WTC11 (cell line): Measurements from ENCODE around the gene FAM124A. TPM values are rescaled to one million over a fixed set of nuclear protein-coding genes. Genes with fewer than 3 reads are reported as not detected.

ENCODE experiments used
- ATAC-seq: fragments of 200-7000 bp; cut with Tn5 transposase; 2 replicates; pipeline ENCODE4 v1.10.0; 2021; ENCODE audit warnings: mild to moderate bottlenecking, moderate library complexity
- CTCF ChIA-PET: fragments of 300-600 bp; sonication (Branson Sonifier 250); formaldehyde crosslinking; loops from one replicate; lab custom pipeline; 2021; ENCODE audit warnings: antibody characterized with exemption; lab: Charles Lee
- POLR2A ChIA-PET: fragments of 350-600 bp; sonication (Branson Sonifier 250); formaldehyde crosslinking; loops from one replicate; lab custom pipeline; 2021; ENCODE audit warnings: antibody characterized with exemption; lab: Charles Lee
- DNase-seq: peaks from one replicate; pipeline ENCODE4 v3.0.0; 2021; ENCODE audit warnings: low spot score
- H3K27ac Mint-ChIP-seq: 2 replicates; pipeline ENCODE4 v1.8.0; 2021; ENCODE audit warnings: mixed read lengths
- H3K27me3 Mint-ChIP-seq: 2 replicates; pipeline ENCODE4 v1.8.0; 2021; ENCODE audit warnings: low read depth, mild to moderate bottlenecking, moderate library complexity, mixed read lengths
- H3K36me3 Mint-ChIP-seq: 2 replicates; pipeline ENCODE4 v1.8.0; 2021; ENCODE audit warnings: mixed read lengths
- H3K4me1 Mint-ChIP-seq: 2 replicates; pipeline ENCODE4 v1.8.0; 2022; ENCODE audit warnings: mixed read lengths
- H3K4me3 Mint-ChIP-seq: 2 replicates; pipeline ENCODE4 v1.8.0; 2021; ENCODE audit warnings: mild to moderate bottlenecking, moderate library complexity, mixed read lengths
- H3K9me3 Mint-ChIP-seq: 2 replicates; pipeline ENCODE4 v1.8.0; 2021; ENCODE audit warnings: mixed read lengths
- ATF1 ChIP-seq: sonication (generic); formaldehyde crosslinking; IDR thresholded peaks from 2 replicates; pipeline ENCODE4 v1.8.1; 2023; ENCODE audit warnings: mild to moderate bottlenecking, moderate library complexity, missing genetic modification reagents
- ESRRA ChIP-seq: sonication (generic); formaldehyde crosslinking; IDR thresholded peaks from 2 replicates; pipeline ENCODE4 v1.8.1; 2022; ENCODE audit warnings: mild to moderate bottlenecking, missing genetic modification reagents, borderline replicate concordance
- FOXP1 ChIP-seq: sonication (generic); formaldehyde crosslinking; IDR thresholded peaks from 2 replicates; pipeline ENCODE4 v1.8.0; 2022; ENCODE audit warnings: missing genetic modification reagents, mild to moderate bottlenecking, moderate library complexity, borderline replicate concordance
- GABPB1 ChIP-seq: sonication (generic); formaldehyde crosslinking; IDR thresholded peaks from 2 replicates; pipeline ENCODE4 v1.8.1; 2023; ENCODE audit warnings: mild to moderate bottlenecking, missing genetic modification reagents
- MXD4 ChIP-seq: fragments of 250-450 bp; sonication (Bioruptor Pico); IDR thresholded peaks from 2 replicates; pipeline ENCODE4 v1.8.0; 2021; ENCODE audit warnings: mild to moderate bottlenecking, moderate library complexity, borderline replicate concordance
- MYBL2 ChIP-seq: sonication (generic); formaldehyde crosslinking; IDR thresholded peaks from 2 replicates; pipeline ENCODE4 v1.8.1; 2023; ENCODE audit warnings: mild to moderate bottlenecking, moderate library complexity, missing genetic modification reagents
- NFATC4 ChIP-seq: fragments of 250-450 bp; sonication (Bioruptor Pico); IDR thresholded peaks from 2 replicates; pipeline ENCODE4 v1.9.0; 2021; ENCODE audit warnings: mild to moderate bottlenecking
- NR2C2 ChIP-seq: sonication (generic); formaldehyde crosslinking; IDR thresholded peaks from 2 replicates; pipeline ENCODE4 v1.8.0; 2022; ENCODE audit warnings: mild to moderate bottlenecking, missing genetic modification reagents
- PRRX2 ChIP-seq: fragments of 250-450 bp; sonication (Bioruptor Pico); IDR thresholded peaks from 2 replicates; pipeline ENCODE4 v1.8.0; 2021; ENCODE audit warnings: mild to moderate bottlenecking
- SMAD4 ChIP-seq: sonication (generic); formaldehyde crosslinking; IDR thresholded peaks from 2 replicates; pipeline ENCODE4 v1.8.0; 2022; ENCODE audit warnings: mild to moderate bottlenecking, missing genetic modification reagents
- ZBTB21 ChIP-seq: sonication (generic); formaldehyde crosslinking; IDR thresholded peaks from 2 replicates; pipeline ENCODE4 v1.8.1; 2023; ENCODE audit warnings: mild to moderate bottlenecking, missing genetic modification reagents, borderline replicate concordance
- ZNF219 ChIP-seq: sonication (generic); formaldehyde crosslinking; IDR thresholded peaks from 2 replicates; pipeline ENCODE4 v1.8.0; 2023; ENCODE audit warnings: missing genetic modification reagents, mild to moderate bottlenecking, borderline replicate concordance
- ZNF416 ChIP-seq: fragments of 250-450 bp; sonication (Bioruptor Pico); IDR thresholded peaks from 2 replicates; pipeline ENCODE4 v1.9.0; 2021; ENCODE audit warnings: mild to moderate bottlenecking, inconsistent platforms
- ZNF671 ChIP-seq: fragments of 250-450 bp; sonication (Bioruptor Pico); IDR thresholded peaks from 2 replicates; pipeline ENCODE4 v1.8.0; 2021; ENCODE audit warnings: mild to moderate bottlenecking
- total RNA-seq: library from RNA; stranded (reverse); gene quantifications from 3 replicates; pipeline ENCODE4 v1.2.3, GENCODE V29; 2021
- TF ChIP-seq, protein P1 (sequence below): sonication (generic); formaldehyde crosslinking; IDR thresholded peaks from 2 replicates; pipeline ENCODE4 v1.8.1; 2023; ENCODE audit warnings: mild to moderate bottlenecking, missing genetic modification reagents
- TF ChIP-seq, protein P2 (sequence below): fragments of 250-450 bp; sonication (Bioruptor Pico); IDR thresholded peaks from 2 replicates; pipeline ENCODE4 v1.9.0; 2021; ENCODE audit warnings: mild to moderate bottlenecking, borderline replicate concordance
- TF ChIP-seq, protein P3 (sequence below): sonication (generic); formaldehyde crosslinking; IDR thresholded peaks from 2 replicates; pipeline ENCODE4 v1.8.1; 2023; ENCODE audit warnings: mild to moderate bottlenecking, missing genetic modification reagents

FAM124A gene
- total RNA-seq, 1 experiment from 2014 or later = 45.8 TPM

DNA sequence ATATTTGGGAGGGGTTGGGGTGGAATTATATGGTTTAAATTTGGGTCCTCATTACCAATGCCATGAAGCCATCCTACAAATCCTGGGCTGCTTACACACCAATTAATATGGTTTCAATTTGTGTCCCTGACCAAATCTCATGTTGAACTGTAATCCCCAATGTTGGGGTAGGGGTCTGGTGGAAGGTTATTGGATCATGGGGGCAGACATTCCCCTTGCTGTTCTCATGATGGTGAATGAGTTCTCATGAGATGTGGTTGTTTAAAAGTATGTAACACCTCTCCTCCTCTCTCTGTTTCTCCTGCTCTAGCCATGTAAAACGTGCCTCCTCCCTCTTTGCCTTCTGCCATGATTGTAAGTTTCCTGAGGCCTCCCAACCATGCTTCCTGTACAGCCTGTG is 46.6 kb upstream of the FAM124A start (continued):
- TF ChIP-seq, protein P1, sequence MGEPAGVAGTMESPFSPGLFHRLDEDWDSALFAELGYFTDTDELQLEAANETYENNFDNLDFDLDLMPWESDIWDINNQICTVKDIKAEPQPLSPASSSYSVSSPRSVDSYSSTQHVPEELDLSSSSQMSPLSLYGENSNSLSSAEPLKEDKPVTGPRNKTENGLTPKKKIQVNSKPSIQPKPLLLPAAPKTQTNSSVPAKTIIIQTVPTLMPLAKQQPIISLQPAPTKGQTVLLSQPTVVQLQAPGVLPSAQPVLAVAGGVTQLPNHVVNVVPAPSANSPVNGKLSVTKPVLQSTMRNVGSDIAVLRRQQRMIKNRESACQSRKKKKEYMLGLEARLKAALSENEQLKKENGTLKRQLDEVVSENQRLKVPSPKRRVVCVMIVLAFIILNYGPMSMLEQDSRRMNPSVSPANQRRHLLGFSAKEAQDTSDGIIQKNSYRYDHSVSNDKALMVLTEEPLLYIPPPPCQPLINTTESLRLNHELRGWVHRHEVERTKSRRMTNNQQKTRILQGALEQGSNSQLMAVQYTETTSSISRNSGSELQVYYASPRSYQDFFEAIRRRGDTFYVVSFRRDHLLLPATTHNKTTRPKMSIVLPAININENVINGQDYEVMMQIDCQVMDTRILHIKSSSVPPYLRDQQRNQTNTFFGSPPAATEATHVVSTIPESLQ = no peak
- no peak for TF ChIP-seq ZNF219 (CRISPR knock-in tag)
- no peak for TF ChIP-seq ZNF671
- no peak for TF ChIP-seq ZNF416 (CRISPR knock-in tag)

DNA sequence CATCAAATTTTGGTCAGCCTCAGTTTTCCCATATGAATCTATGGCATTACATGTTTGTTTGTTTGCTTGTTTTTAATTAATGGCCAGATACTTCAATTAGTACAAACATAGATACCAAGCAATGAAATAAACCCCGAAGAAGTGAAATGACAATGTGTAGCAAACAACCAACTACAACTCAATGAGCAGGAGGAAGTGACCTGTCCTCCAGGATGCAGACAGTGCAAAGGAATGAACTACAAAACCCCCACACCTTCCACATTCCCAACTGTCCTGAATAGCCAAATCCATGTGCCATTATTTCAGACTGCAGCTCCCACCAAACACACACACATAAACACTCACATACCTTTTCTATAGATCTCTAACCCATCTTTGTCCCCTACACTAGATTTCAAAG is 45.0 kb upstream of the FAM124A start:
- peaks cover 83% of the 10 kb centered on the region for H3K4me1 Mint-ChIP-seq
- no peaks in the 10 kb centered on the region for H3K9me3 Mint-ChIP-seq
- no peak overlapping the region for H3K4me3 Mint-ChIP-seq
- ATAC-seq (no peak), DNase-seq (no peak)
- no peak for TF ChIP-seq SMAD4 (CRISPR knock-in tag)
- no peak for TF ChIP-seq MXD4 (CRISPR knock-in tag)
- no peak for TF ChIP-seq ZBTB21 (CRISPR knock-in tag)
- no peak for TF ChIP-seq NR2C2 (CRISPR knock-in tag)
- no peak for TF ChIP-seq FOXP1
- TF ChIP-seq, protein P2, sequence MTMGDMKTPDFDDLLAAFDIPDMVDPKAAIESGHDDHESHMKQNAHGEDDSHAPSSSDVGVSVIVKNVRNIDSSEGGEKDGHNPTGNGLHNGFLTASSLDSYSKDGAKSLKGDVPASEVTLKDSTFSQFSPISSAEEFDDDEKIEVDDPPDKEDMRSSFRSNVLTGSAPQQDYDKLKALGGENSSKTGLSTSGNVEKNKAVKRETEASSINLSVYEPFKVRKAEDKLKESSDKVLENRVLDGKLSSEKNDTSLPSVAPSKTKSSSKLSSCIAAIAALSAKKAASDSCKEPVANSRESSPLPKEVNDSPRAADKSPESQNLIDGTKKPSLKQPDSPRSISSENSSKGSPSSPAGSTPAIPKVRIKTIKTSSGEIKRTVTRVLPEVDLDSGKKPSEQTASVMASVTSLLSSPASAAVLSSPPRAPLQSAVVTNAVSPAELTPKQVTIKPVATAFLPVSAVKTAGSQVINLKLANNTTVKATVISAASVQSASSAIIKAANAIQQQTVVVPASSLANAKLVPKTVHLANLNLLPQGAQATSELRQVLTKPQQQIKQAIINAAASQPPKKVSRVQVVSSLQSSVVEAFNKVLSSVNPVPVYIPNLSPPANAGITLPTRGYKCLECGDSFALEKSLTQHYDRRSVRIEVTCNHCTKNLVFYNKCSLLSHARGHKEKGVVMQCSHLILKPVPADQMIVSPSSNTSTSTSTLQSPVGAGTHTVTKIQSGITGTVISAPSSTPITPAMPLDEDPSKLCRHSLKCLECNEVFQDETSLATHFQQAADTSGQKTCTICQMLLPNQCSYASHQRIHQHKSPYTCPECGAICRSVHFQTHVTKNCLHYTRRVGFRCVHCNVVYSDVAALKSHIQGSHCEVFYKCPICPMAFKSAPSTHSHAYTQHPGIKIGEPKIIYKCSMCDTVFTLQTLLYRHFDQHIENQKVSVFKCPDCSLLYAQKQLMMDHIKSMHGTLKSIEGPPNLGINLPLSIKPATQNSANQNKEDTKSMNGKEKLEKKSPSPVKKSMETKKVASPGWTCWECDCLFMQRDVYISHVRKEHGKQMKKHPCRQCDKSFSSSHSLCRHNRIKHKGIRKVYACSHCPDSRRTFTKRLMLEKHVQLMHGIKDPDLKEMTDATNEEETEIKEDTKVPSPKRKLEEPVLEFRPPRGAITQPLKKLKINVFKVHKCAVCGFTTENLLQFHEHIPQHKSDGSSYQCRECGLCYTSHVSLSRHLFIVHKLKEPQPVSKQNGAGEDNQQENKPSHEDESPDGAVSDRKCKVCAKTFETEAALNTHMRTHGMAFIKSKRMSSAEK (CRISPR knock-in tag) = no peak
- TF ChIP-seq NFATC4 (CRISPR knock-in tag) = no peak
- TF ChIP-seq ATF1 (CRISPR knock-in tag) = no peak
- no peak for TF ChIP-seq GABPB1 (CRISPR knock-in tag)
- TF ChIP-seq, protein P3, sequence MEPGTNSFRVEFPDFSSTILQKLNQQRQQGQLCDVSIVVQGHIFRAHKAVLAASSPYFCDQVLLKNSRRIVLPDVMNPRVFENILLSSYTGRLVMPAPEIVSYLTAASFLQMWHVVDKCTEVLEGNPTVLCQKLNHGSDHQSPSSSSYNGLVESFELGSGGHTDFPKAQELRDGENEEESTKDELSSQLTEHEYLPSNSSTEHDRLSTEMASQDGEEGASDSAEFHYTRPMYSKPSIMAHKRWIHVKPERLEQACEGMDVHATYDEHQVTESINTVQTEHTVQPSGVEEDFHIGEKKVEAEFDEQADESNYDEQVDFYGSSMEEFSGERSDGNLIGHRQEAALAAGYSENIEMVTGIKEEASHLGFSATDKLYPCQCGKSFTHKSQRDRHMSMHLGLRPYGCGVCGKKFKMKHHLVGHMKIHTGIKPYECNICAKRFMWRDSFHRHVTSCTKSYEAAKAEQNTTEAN (CRISPR knock-in tag) = no peak
- H3K27ac Mint-ChIP-seq = peak overlapping the region; percentile 95
- POLR2A ChIA-PET = no interaction called here
- CTCF ChIA-PET = interaction anchor here (1.3 kb wide), 1 partner anchor 28 kb away, joined by 7 read pairs; no protein-coding TSS in a partner anchor
- peaks cover 89% of the 10 kb centered on the region for H3K36me3 Mint-ChIP-seq
- no peaks in the 10 kb centered on the region for H3K27me3 Mint-ChIP-seq

DNA sequence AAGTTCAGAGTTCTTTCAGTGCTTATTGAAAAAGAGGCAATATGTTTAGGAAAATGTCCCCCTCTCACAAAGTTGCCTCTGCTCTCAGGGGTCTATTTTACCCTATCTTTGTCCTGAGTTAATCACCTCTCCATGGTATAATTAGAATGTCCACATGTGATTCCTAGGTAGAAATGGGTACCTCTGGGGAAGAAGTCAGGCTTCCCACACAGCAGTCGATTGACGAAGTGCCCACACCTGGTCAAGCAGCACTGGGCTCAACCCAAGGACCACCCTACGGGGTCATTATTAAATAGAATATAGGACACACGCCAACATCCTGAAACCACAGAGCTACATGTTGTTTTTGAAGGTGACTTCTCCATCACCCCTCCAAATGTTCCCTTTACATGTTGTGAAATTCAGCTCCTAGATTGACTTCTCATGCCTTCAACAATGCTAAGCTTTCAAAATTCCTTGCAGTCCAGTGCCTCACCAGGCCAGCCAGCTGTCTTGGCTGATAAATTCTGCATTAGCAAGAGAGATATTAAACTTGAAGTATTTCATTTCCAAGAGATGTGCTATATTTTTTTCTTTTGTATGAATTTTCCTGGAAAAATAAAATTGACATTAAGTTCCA is 43.6 kb upstream of the FAM124A start:
- H3K4me3 Mint-ChIP-seq = no peak overlapping the region
- H3K4me1 Mint-ChIP-seq = peaks cover 79% of the 10 kb centered on the region
- peaks cover 82% of the 10 kb centered on the region for H3K36me3 Mint-ChIP-seq
- ChIA-PET CTCF (interaction anchor here (1.2 to 3.4 kb wide), 2 partner anchors 53 to 108 kb away, joined by 6 to 21 read pairs; no protein-coding TSS in a partner anchor), POLR2A (interaction anchor here (0.6 to 1.1 kb wide), 5 partner anchors 10 to 107 kb away, joined by 3 to 6 read pairs (median 4); no protein-coding TSS in a partner anchor)
- TF ChIP-seq MYBL2 (CRISPR knock-in tag) (no peak), PRRX2 (0 out of 2 replicates have a peak, but pooled peaks have one; percentile 44), ESRRA (no peak)
- H3K9me3 Mint-ChIP-seq = no peaks in the 10 kb centered on the region
- DNase-seq (no peak), ATAC-seq (peak; percentile 4; the same call in 1 of the 2 replicates)
- peak overlapping the region; percentile 94 for H3K27ac Mint-ChIP-seq
- H3K27me3 Mint-ChIP-seq = no peaks in the 10 kb centered on the region
